GM18511 (cell line): ENCODE data around the gene GEMIN4.
A peak's percentile ranks its signal among the peaks of the same experiment; 100 is the strongest.
"Not testable (repeated sequence)": the region's sequence is repeated elsewhere in the genome, so short reads cannot be mapped to it uniquely, and the experiment has no call there.

Source experiments
- ATAC-seq: cut with Tn5 transposase; IDR thresholded peaks from one replicate; pipeline ENCODE4 v1.9.1; 2021; ENCODE audit warnings: mild to moderate bottlenecking, moderate library complexity; ENCODE audit not compliant: unreplicated experiment

GEMIN4 gene

GRCh38 chr17:752002-752619, at the start of gene GEMIN4:
GEMIN4 (minus strand) TSS chr17:752264; CDS start chr17:752142, 122 bp downstream.
- ATAC-seq, result peak; percentile 83

DNA sequence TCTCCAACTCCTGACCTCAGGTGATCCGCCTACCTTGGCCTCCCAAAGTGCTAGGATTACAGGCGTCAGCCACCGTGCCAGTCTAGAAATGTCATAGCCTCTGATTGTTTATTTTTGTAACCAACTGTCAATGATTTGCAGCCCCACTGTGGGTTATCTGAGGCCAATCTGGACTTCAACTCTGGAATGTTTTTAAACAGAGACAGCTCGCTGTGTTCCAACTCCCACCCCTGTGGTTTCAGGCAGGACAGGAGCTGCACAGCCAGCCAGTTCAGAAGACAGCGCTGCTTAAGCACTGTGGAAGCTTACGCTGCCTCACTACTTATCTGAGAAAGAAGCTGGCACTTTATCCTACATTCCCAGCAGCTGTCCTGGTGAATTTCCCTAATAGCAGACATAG, 49.6 kb upstream of the GEMIN4 start:
- ATAC-seq, result no peak

- ATAC-seq, result no peak
Measured at GRCh38 chr17:800446-801242, 48.6 kb upstream of the GEMIN4 start.

GRCh38 chr17:799261-799660, 47.2 kb upstream of the GEMIN4 start:
- no peak for ATAC-seq

DNA sequence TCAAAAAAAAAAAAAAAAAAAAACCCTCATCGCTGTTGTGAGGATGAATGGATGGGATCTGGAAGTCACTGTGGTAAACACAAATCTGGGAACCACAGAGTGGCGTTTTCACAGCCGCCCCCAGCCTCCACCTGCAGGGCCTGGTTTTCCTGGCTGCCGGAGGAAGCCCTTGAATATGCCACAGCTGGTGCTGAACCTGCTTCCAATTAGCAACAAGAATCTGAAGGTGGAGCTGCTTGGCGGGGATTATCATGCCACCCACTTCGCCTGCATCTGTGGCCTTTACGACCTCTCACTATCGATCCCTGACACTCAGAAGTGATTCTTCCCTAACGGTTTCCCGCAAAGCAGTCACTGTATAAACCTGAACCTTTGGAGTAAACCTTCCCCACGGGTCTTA, 46.2 kb upstream of the GEMIN4 start:
- ATAC-seq, result no peak

- no peak for ATAC-seq
Measured at GRCh38 chr17:797236-797840, 45.3 kb upstream of the GEMIN4 start.

GRCh38 chr17:796609-797008, 44.5 kb upstream of the GEMIN4 start:
- ATAC-seq, result no peak

DNA sequence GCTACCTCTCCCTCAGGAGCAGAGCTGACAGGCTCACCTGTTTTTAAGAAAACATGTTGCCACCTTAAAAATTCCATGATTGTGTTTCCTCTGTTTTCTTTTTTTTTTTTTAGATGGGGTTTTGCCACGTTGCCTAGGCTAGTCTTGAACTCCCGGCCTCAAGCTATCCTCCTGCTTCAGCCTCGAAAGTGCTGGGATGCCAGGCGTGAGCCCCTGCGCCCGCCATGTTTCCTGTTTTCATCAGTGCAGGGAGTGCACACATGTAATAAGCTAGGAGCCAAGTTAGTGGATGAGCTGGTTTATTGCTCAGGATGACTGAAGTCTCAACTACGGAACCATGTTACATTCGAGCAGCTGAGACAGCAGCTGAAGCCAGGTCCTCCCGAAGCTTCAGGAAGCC, 43.7 kb upstream of the GEMIN4 start:
- no peak for ATAC-seq

DNA sequence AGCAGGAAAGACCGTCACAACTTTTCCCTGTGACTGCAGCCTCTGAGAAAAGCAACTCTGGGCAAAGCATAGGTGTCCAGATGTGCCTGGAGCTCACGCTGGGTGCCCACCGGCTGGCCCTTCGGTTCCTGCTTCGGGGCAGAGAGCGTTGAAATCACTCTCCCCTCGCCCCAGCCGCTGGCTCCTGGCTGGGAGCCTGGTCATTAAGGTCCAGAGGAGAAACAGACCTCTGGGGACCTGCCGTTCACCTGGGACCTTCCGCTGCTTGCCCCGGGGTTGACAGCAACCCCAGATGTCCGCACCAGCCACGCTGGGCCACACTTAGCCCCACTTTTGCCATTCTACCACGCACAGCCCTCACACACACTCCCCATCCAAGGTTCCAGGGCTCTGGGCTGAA, 43.2 kb upstream of the GEMIN4 start:
- no peak for ATAC-seq

GRCh38 chr17:794876-795275, 42.8 kb upstream of the GEMIN4 start:
- no peak for ATAC-seq

DNA sequence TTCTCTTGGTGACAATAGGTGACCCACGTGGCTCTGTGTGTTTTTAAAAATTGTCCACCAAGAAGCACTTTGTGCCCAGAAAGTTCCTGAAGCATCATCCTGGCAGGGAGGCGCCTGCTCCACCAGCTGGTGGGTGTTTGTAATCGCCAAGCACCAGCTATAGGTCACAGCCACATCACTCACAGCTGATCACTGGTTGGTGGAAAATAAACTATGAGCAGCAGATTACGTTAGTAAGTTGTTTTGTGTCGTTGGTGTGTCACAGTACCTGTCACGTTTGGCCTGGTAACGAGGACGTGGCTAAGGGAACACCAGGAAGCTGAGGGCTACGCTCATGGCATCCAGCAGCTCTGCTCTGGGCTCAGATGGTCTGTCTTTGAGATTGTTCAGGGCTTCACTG, 40.2 kb upstream of the GEMIN4 start:
- ATAC-seq, result no peak

DNA sequence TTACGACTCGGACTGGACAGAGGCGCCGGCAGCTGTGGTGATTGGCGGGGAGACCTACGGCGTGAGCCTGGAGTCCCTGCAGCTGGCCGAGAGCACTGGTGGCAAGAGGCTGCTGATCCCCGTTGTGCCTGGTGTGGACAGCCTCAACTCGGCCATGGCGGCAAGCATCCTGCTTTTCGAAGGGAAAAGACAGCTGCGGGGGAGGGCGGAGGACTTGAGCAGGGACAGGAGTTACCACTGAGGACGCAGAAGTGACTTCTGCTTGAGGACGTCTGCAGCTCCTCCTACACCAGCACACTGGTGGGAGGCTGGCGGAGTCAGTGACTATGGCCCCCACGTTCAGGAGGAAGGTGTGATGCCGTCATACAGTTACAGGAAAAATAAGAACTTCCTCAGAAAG, 39.8 kb upstream of the GEMIN4 start:
- ATAC-seq, result no peak

- not testable (repeated sequence) for ATAC-seq
Measured at GRCh38 chr17:790874-791247, 38.8 kb upstream of the GEMIN4 start.

DNA sequence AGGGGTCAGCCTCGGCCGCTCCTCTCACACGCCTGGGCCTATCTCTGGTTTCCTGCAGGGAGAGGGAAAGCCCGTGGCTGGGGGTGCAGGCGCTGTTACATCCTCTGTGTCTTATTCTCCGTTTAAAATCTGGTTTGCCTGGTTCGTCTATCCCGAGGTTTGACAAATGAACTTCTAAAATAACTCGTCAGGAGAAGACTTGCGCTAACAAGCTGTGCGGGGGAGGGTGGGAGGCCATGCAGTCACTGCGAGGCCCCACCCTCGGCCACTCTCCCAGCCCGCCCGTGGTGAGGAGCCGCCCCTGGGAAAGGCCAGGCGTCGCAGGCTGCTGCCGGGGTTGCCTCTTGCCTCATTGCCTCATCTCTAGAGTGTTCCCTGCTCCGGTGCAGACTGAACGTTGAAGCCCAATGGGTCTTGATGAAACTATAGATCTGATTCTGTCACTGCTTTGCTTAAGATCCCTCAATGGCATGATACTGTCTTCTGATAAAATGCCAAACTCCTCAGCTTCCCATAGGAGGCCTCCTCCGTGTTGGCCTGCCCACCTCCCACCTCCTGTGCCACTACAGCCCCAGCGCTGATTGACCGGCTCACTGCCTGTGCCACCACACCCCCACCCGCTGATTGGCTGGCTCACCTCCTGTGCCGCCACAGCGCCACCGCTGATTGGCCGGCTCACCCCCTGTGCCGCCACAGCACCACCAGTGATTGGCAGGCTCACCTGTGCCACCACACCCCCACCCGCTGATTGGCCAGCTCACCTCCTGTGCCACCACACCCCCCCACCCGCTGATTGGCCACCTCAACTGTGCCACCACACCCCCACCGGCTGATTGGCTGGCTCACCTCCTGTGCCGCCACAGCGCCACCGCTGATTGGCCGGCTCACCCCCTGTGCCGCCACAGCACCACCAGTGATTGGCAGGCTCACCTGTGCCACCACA, 38.1 kb upstream of the GEMIN4 start:
- not testable (repeated sequence) for ATAC-seq

GRCh38 chr17:789160-789840, 37.2 kb upstream of the GEMIN4 start:
- no peak for ATAC-seq

DNA sequence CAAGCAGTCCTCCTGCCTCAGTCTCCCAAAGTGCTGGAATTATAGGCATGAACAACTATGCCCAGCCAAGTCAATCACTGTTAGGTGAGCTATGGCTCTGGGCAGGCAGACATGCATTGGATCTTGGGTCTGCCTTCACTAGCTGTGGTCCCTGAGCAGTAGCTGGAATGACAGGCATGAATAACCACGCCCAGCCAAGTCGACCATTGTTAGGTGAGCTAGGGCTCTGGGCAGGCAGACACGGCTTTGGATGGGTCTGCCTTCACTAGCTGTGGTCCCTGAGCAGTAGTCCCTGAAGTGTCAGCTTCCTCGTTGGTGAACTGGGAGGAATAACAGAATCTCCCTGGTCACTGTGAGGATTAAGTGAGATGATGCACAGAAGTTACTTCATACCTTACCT, 36.5 kb upstream of the GEMIN4 start:
- ATAC-seq, result no peak

GRCh38 chr17:787641-788221, 35.7 kb upstream of the GEMIN4 start:
- ATAC-seq, result no peak

- ATAC-seq, result not testable (repeated sequence)
Measured at GRCh38 chr17:785901-786300, 33.8 kb upstream of the GEMIN4 start.

GRCh38 chr17:784143-784542, 32.1 kb upstream of the GEMIN4 start:
- ATAC-seq, result no peak
